Measurements from ENCODE around the gene FRAS1. TPM values are rescaled to one million over a fixed set of nuclear protein-coding genes. Genes with fewer than 3 reads are reported as not detected.
A peak's percentile ranks its signal among the peaks of the same experiment; 100 is the strongest.
"Not testable (repeated sequence)": the region's sequence is repeated elsewhere in the genome, so short reads cannot be mapped to it uniquely, and the experiment has no call there.

FRAS1 gene
- total RNA-seq (2021; ENCODE audit: unreplicated experiment) (0.23 TPM), Bru-seq, nascent RNA (percentile 8 among the genes with signal in this experiment), BruChase-seq, experiment 1, labeled RNA remaining after a 2-hour chase (percentile 7 among the genes with signal in this experiment), BruChase-seq, experiment 2, labeled RNA remaining after a 6-hour chase (percentile 10 among the genes with signal in this experiment)
- 0.05 TPM for polyA plus RNA-seq (2012; ENCODE audit: insufficient read length)
- long read RNA-seq, result 0 reads

GRCh38 chr4:78057135-78057599, at the start of gene FRAS1:
Gene FRAS1, plus strand, starts transcription at chr4:78057323. Its CDS starts 687 bp downstream, at chr4:78058010.
- in situ Hi-C loops (cut with HindIII; ENCODE audit: low pct_unique_long_range_greater_than_20kb, low sequenced_read_pairs) (no loop called here), intact Hi-C loops (cut with micrococcal nuclease; ENCODE audit: unreplicated experiment) (loop anchor here (5.0 kb wide), 1 partner anchor 455 kb away; no protein-coding TSS in a partner anchor)
- Histone ChIP-seq H3K27ac (ENCODE audit: low read length) (no peak within 1 kb of the TSS), H3K4me3 (ENCODE audit: low read depth in 2 of 2, low read length in 2 of 2) (peak within 1 kb of the TSS; percentile 47 to 60), H3K27me3 (ENCODE audit: control insufficient read depth, insufficient read depth, low read length) (peaks cover 19% of the 10 kb centered on the region), H3K36me3 (ENCODE audit: control insufficient read depth, insufficient read depth, low read length) (peaks cover 3% of the 10 kb centered on the region; the same call in 1 of the 2 replicates), H3K9me3 (ENCODE audit: control insufficient read depth, insufficient read depth, low read depth, low read length) (no peaks in the 10 kb centered on the region), H3K4me1 (ENCODE audit: control insufficient read depth, insufficient read depth, low read length) (peaks cover 3% of the 10 kb centered on the region; the same call in 1 of the 2 replicates)
- peak; percentile 73 for ATAC-seq
- ChIA-PET POLR2A (no interaction called here), CTCF (no interaction called here)
- no peak for TF ChIP-seq TCF7L2 (IDR thresholded peaks at IDR 0.05; ENCODE audit: low read depth, low read length)
- TF ChIP-seq SIN3A (IDR thresholded peaks at IDR 0.05; ENCODE audit: borderline replicate concordance, insufficient read depth, low read depth, low read length), result no peak
- no peak for TF ChIP-seq POLR2AphosphoS5 (IDR thresholded peaks at IDR 0.05; ENCODE audit: low read depth, low read length)
- TF ChIP-seq CTCF (IDR thresholded peaks at IDR 0.05), result no peak
- no peak for TF ChIP-seq REST (IDR thresholded peaks at IDR 0.05; ENCODE audit: insufficient read depth in 1 of 2, low read depth in 2 of 2, low read length in 1 of 2)
- BruUV-seq (replicated peaks), result no TSS peak
- DNase-seq (ENCODE audit: low read depth, low spot score), result no peak

- in situ Hi-C loops (cut with HindIII; ENCODE audit: low pct_unique_long_range_greater_than_20kb, low sequenced_read_pairs); H3K4me3 ChIP-seq (ENCODE audit: low read depth in 2 of 2, low read length in 2 of 2); H3K27me3 ChIP-seq (ENCODE audit: control insufficient read depth, insufficient read depth, low read length); POLR2A ChIA-PET; BruUV-seq (replicated peaks); H3K36me3 ChIP-seq (ENCODE audit: control insufficient read depth, insufficient read depth, low read length); H3K9me3 ChIP-seq (ENCODE audit: control insufficient read depth, insufficient read depth, low read depth, low read length); CTCF ChIA-PET; ATAC-seq; DNase-seq (ENCODE audit: low read depth, low spot score); intact Hi-C loops (cut with micrococcal nuclease; ENCODE audit: unreplicated experiment); H3K4me1 ChIP-seq (ENCODE audit: control insufficient read depth, insufficient read depth, low read length); H3K27ac ChIP-seq (ENCODE audit: low read length): not testable (repeated sequence)
Measured at GRCh38 chr4:78011003-78011402, 46.1 kb upstream of the FRAS1 start.

Measured in Panc1 (cell line).